GM12864 (cell line): ENCODE results near the gene EED.

Experiments
- DNase-seq: peaks from one replicate; pipeline ENCODE4 v3.0.0-alpha.2; 2011; ENCODE audit warnings: low read depth
- H3K4me3 ChIP-seq: 2 replicates; pipeline ENCODE4 v1.5.1; 2011; ENCODE audit warnings: mild to moderate bottlenecking, low read depth, low read length, control low read depth
- CTCF ChIP-seq: IDR thresholded peaks from 2 replicates; pipeline ENCODE4 v1.5.1; 2011; ENCODE audit warnings: low read depth, mild to moderate bottlenecking, moderate library complexity, low read length, control low read depth, inconsistent platforms; ENCODE audit errors: missing control alignments

EED gene

DNA sequence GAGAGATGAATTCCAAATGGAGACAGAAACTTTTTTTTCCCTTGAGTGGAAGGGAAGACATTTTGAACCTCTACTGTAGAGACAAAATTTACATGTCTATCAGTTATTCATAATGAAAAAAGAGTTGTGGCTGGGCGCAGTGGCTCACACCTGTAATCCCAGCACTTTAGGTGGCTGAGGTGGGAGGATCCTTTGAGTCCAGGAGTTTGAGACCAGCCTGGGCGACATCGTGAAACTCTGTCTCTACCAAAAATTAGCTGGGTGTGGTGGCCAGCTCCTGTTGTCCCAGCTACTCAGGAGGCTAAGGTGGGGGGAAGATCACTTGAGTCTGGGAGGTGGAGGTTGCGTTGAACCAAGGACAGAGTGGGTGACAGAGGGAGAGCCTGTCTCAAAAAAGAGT, 4.1 kb downstream of the EED start:
- DNase-seq = no peak
- H3K4me3 ChIP-seq = peak overlapping the region; percentile 80
- no peak for TF ChIP-seq CTCF

DNA sequence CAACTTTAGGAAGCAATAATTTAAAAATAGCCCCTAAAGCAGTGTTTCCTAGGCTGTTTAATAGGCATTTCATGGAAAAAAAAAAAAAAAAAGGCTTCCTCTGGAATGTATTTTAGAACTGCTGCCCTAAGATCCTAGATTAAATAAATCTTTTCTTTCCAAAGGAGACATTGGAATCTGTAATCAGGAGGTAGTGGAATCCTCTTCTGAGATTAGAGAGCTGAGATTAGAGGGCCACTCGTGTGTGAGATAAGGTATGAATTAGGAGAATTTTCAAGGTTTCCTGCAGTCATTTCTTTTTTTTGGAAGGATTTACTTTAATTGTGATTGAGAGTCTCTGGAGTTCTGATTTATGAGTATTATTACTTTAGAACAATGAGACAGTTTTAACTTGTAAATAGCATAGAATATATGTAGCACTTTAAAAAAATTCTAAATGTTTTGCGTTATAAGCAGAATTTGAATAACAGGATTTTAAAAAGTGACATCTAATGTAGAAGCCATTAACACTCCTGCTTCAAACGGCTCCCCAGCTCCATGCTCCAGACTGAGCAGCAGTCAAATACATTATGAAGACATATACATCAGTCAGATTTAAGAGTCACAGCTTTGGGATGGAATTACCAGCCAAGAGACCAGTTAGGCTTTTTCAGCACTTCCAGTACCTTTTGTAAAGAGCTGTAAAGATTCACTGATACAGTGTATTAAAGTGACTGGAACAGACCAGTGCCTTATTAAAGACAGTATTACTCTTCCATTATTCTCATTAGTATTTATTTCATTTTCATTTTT, 5.0 kb downstream of the EED start:
- no peak for TF ChIP-seq CTCF
- DNase-seq = no peak
- H3K4me3 ChIP-seq = peak overlapping the region; percentile 32; the same call in 1 of the 2 replicates

- no peak for TF ChIP-seq CTCF
- no peak overlapping the region; the same call in 1 of the 2 replicates for H3K4me3 ChIP-seq
- no peak for DNase-seq
Measured at GRCh38 chr11:86251345-86251744, 6.8 kb downstream of the EED start.

DNA sequence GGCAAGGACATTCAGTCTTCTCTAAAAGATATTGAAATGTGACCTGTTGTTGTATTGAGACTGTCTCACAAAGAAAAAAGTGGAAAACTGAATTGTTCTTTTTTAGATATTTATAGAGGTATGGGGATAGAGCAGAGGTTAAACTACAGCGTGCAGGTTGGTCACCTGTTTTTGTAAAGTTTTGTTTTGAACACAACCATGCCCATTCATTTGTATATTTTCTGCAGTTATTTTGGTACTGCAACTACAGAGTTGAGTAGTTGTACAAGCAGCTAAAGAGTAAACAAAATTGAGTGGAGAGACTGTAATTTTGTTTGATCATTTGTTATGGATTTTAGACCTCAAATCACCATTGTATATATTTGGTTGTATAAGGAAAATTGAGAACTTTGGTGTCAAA, 11.3 kb downstream of the EED start:
- TF ChIP-seq CTCF = no peak
- no peak overlapping the region; the same call in 1 of the 2 replicates for H3K4me3 ChIP-seq
- DNase-seq = no peak

DNA sequence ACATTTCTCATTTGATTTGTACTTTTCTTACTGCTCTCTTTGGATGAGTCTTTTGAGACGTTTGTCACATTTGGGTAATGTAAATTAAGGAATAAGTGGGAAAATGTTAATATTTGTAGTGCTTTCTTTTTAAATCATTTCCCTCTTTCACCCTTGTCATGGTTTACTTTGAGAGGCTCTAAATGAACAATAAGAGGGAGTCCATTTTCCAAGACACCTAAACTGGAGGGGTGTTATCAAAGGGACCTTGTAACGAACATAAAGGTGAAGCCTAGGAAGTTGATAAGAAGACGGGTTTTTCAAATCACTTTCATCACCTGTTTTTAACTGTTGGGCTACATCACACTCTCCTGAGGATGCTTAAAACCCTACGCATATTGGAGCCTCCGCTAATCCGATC, 12.1 kb downstream of the EED start:
- DNase-seq = no peak
- no peak overlapping the region for H3K4me3 ChIP-seq
- no peak for TF ChIP-seq CTCF

- H3K4me3 ChIP-seq = no peak overlapping the region
- no peak for TF ChIP-seq CTCF
- no peak for DNase-seq
Measured at GRCh38 chr11:86257446-86257845, 12.9 kb downstream of the EED start.

DNA sequence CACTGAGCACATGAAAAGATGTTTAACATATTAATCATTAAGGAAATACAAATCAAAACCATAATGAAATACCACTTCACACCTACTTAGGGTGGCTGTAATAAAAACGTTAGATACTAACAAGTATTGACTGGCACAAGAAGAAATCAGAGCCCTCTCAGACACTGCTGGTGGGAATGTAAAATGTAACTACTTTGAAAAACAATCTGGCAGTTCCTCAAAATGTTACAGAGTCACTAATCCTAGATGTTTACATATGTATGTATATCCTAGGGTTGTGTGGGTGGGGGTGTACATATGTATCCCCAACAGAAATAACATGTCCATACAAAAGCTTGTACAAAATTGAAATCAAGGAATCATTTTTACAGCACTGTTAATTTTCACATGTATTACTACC, 15.2 kb downstream of the EED start:
- TF ChIP-seq CTCF = no peak
- no peak for DNase-seq
- no peak overlapping the region for H3K4me3 ChIP-seq
